GM18502 (cell line): ENCODE data around the gene ARHGAP24.
A peak's percentile ranks its signal among the peaks of the same experiment; 100 is the strongest.

ENCODE experiments used
- ATAC-seq: cut with Tn5 transposase; IDR thresholded peaks from one replicate; pipeline ENCODE4 v1.9.1; 2021; ENCODE audit warnings: mild to moderate bottlenecking; ENCODE audit not compliant: unreplicated experiment, poor library complexity

Gene ARHGAP24

DNA sequence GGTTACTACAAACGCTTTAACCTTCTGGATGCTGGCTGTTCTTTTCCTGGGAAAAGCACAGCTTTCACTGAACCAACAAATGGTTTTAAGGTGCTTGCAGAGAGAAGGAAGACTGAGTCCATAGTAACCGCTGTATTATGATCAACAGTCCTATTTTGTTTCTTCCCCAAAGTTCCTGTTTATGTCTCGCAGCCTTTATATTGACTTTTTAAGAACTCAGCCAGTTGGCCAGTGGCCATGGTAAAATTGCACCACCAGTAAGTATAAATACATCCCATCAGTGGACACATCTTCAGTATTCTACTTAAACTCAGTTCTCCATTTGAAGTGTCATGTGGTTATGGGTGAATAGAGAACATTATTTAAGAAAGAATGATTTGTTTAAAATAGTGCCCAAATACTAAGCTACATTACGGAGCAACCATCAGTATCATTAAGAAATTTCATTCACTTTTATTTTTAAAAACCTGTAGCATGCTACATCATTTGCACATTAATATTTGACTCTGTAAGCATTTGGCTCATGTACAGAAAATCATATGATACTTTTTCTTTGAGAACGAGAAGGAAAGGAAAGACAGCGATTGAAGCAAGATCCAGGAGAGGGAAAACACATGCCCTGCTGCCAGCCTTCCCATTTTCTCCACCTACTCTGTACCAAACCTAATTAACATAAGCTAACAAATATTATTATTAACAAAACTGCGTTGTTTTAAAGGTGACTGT is 287.0 kb downstream of the ARHGAP24 start:
- ATAC-seq, result no peak

GRCh38 chr4:85762529-85762871 is 287.6 kb downstream of the ARHGAP24 start:
- ATAC-seq, result no peak

DNA sequence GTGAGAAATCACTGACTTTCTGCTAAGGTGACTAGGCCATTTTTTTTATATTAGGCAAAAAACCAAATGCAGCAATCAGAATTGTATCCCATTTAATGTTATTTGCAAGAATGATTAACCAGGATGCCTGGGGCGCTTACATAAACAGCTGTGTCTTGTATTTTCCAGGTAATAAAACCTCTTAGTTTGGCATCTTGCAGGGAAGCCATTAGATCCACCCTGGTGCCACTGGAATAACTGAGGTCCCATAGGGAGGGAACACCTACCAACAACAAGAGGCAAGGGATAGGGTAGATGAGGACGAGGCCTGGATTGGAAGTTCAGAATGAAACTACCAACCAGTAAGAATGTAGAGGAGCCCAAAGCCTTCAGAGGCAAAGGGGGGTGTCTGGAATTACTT is 288.3 kb downstream of the ARHGAP24 start:
- ATAC-seq, result no peak

DNA sequence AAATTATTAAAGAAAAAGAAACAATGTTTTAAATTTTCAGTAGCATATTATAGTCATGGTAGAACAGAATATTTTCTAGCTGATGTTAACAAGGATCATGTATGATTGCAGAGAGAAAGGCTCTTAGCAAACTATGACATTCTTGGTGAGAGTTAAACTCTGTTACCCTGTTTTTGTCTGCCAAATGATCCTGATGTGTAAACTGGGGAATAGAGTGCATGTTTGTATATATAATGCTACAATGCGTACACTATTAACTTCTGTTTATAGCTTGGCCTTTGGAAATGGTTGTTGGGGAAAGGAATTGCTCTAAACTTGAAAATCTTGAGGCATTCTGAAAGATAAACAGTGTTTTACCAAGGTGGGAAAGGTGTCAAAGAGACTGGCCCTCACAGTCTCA is 292.7 kb downstream of the ARHGAP24 start:
- ATAC-seq, result no peak

- no peak for ATAC-seq
Measured at GRCh38 chr4:85769009-85769408, 294.1 kb downstream of the ARHGAP24 start.

- no peak for ATAC-seq
Measured at GRCh38 chr4:85772470-85772869, 297.5 kb downstream of the ARHGAP24 start.

GRCh38 chr4:85773372-85773771 is 298.4 kb downstream of the ARHGAP24 start:
- no peak for ATAC-seq

DNA sequence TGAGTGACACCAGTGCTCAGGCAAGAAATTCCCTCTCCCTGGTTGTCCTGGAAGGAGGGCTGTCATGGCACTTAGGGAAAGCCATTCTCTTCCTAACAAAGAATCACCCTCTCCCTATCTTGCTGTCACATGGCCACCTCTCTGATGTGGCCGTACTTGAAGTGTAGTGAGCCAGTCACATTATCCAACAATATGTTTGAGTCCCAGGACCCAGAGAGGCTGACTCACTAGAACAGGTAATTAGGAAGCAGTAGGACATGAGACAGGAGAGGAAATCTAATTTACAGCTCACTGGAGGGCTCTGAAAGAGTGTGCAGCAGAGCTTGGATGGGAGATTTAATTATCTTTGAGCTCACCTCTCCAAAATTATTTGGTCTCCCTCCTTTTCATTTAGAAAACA is 299.1 kb downstream of the ARHGAP24 start:
- ATAC-seq, result no peak

- ATAC-seq, result no peak
Measured at GRCh38 chr4:85774489-85774888, 299.5 kb downstream of the ARHGAP24 start.

DNA sequence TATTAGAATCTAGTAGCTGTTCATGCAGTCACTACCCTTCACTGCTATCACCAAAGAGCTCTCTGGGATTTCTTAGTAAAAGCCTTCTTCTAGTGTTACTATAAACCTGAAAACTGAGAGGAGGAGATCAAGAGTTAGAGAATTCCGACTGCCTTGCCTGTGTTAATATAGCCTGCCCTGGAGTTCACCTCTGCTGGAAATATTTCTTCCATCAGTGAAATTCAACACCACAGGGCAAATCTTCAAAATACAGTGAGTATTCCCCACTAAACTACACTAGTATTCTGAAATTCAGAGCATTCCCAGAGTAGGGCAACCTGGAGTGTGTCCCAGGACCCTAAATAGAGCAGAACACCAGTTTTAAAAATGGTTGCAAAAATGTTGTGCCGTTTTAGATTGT is 301.1 kb downstream of the ARHGAP24 start:
- ATAC-seq, result no peak

DNA sequence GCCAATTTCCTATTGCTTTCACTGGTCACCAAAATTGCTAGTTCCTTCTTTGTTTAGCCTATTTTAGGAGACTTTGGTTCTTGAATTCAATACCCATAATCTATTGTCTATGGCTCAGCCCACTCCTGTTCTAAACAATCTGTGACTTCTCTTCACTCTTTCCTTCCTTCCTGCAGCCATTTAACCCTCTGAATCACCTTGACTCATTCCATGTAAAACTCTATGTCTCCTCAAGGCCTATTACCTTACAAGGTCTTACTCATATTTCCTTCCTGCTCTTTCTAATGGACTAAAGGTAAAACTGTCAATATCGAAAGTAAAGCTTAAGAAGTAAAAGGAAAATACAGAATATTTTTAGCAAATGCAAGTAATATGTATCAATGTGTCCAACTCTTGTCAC is 301.6 kb downstream of the ARHGAP24 start:
- no peak for ATAC-seq

DNA sequence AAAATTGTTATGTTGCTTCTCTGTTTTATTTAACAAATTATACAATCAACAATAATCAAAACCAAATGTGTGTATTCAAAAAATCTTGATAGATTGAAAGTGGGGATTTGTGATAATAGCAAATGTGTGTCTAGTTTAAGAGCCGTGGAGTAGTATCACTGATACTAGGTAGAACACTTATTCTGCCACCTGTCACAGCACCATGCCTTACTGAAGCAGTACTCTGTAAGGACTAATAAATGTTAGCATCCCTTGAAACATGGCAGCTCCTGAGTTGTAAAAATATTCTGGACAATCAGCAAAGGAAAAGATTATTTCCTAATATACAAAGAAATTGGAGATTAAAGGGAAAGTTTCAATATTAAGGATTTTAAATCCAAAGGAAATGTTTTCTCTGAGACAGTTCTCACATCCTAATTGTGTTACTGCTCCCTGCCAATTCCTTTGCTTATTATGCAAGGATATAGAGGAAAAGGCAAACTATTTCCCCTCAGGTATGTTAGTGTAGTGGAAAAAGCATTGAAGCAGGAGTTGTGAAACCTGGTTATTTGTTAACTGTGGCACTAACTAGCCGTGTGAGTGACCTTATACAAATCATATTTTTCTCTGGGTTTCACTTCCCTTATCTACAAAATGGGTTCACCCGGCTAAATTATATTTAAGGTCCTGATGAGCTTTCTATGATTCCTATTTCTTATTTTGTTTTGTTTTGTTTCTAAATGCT is 303.1 kb downstream of the ARHGAP24 start:
- peak; percentile 89 for ATAC-seq

DNA sequence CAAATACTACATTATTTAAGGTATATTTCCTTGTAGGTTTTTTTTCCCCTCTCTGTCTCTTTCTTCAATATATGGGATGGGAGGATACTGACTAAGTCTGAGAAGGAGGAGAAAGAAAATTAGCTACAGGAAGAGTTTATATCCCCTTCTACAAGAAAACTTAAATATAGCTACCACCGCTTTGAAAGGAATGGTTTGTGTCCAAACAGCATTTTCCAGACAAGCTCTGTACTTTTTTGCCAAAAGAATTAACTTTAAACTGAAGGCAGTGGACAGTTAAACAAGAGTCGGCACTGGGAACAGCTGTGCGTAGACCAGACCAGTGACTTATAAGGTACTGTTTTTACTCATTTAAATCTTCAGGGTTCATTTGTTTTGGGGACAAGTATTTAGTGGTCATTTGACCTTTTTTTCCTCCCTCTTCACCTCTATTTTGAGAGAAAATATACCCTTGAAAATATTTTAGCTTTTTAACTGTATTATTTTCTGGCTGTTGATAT is 303.7 kb downstream of the ARHGAP24 start:
- ATAC-seq, result peak; percentile 84

DNA sequence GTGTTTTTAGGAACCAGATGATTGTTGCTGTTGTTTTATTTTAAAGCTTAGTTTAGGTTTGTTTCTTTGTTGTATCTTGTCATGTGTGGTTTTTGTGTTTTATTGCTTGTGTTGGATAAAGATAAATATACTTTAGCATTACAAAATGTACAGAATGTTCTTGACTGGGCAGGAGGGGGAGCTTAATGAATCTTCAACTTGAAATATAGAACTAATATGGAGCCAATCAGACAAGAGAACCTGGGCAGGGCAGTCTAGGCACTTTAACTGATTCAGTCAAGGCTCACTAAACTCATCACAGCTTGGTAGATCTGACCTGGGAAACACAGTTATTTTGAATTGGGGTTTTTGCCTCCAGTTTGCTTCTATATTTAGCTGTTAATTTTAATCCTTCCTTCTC is 304.2 kb downstream of the ARHGAP24 start:
- ATAC-seq, result no peak

GRCh38 chr4:85780664-85781063 is 305.7 kb downstream of the ARHGAP24 start:
- ATAC-seq, result peak; percentile 26

- no peak for ATAC-seq
Measured at GRCh38 chr4:85783483-85783882, 308.5 kb downstream of the ARHGAP24 start.

- no peak for ATAC-seq
Measured at GRCh38 chr4:85783900-85784299, 308.9 kb downstream of the ARHGAP24 start.

DNA sequence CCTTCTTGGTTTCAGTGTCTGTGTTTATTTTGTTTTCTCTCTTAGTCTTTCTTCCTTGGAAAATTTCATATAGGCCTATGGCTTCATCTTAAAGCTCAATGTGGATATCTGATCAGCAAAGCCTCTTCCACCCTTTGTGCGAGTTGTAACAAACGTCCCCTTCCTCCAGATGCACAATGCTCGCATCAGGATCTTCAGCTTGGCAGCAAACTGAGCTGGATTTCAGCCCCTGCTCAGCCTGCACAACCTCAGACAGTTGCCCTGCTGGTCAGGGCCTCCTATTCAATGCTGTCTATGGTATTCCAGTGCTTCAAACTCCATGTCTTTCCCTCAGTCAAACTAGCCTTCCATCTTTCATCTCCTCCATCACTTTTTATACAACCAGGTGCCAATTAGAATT is 309.4 kb downstream of the ARHGAP24 start:
- ATAC-seq, result no peak

- ATAC-seq, result no peak
Measured at GRCh38 chr4:85784947-85785346, 310.0 kb downstream of the ARHGAP24 start.

DNA sequence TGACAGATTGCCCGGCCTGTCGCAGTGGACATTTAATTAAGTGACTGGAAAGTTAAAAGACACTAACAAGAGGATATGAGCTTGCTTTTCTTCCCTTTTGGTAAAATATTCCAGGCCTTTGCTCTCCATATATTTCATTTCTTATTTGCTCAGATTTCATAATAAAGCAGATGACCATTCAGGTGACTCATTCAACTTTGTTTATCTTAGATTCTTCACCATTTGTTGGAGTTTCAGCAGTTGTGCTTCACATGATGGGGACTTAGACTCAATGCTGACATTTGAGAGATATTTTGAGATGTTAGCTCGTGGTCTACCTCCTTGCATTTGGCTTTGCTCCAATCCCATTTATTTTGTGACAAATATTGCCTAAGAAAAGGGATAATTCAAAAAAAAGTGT is 312.2 kb downstream of the ARHGAP24 start:
- ATAC-seq, result no peak

GRCh38 chr4:85788604-85789003 is 313.7 kb downstream of the ARHGAP24 start:
- ATAC-seq, result no peak

- no peak for ATAC-seq
Measured at GRCh38 chr4:85789241-85789640, 314.3 kb downstream of the ARHGAP24 start.
